HFF-Myc (cell line): Measurements from ENCODE around the gene LIMK1.

Experiments used
- DNase-seq: peaks from one replicate; pipeline ENCODE4 v3.0.0-alpha.2; 2011; ENCODE audit warnings: low read depth; ENCODE audit errors: extremely low read depth
- H3K4me3 ChIP-seq: replicated peaks from 2 replicates; pipeline ENCODE4 v1.5.1; 2011; ENCODE audit warnings: low read depth, mild to moderate bottlenecking, control low read depth, low read length
- TF ChIP-seq, protein P1 (sequence below): IDR thresholded peaks from 2 replicates; pipeline ENCODE4 v1.5.1; 2012; ENCODE audit warnings: mild to moderate bottlenecking, low read depth, low read length, control low read depth; ENCODE audit errors: missing control alignments

Gene LIMK1

DNA sequence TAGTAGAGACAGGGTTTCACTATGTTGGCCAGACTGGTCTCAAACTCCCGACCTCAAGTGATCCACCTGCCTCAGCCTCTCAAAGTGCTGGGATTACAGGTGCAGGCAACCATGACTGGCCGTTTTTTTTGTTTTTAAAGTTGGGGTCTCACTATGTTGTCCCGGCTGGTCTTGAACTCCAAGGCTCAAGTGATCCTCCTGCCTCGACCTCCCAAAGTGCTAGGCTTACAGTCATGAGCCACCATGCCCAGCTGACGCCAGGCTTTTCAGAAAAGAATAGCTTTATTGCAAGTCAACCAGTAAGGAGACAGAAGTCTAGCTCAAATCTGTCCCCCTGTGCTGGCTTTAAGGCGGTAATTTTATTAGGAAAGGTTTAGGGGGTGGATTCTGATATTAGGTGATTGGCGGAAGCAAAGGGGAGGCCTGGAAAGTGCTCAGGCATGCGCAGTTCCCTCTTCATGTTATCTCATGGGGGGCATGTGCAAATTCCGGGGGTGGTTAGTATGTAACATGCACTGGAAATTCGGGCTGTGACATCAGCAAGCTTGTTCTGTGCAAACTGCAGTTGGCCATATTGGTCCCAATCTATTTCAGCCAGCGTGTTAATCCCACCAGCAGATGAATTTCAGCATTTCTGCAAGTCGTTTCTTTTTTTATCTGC is 42.7 kb downstream of the LIMK1 start:
- TF ChIP-seq, protein P1, sequence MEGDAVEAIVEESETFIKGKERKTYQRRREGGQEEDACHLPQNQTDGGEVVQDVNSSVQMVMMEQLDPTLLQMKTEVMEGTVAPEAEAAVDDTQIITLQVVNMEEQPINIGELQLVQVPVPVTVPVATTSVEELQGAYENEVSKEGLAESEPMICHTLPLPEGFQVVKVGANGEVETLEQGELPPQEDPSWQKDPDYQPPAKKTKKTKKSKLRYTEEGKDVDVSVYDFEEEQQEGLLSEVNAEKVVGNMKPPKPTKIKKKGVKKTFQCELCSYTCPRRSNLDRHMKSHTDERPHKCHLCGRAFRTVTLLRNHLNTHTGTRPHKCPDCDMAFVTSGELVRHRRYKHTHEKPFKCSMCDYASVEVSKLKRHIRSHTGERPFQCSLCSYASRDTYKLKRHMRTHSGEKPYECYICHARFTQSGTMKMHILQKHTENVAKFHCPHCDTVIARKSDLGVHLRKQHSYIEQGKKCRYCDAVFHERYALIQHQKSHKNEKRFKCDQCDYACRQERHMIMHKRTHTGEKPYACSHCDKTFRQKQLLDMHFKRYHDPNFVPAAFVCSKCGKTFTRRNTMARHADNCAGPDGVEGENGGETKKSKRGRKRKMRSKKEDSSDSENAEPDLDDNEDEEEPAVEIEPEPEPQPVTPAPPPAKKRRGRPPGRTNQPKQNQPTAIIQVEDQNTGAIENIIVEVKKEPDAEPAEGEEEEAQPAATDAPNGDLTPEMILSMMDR: no peak
- H3K4me3 ChIP-seq: no peak overlapping the region
- DNase-seq: no peak

DNA sequence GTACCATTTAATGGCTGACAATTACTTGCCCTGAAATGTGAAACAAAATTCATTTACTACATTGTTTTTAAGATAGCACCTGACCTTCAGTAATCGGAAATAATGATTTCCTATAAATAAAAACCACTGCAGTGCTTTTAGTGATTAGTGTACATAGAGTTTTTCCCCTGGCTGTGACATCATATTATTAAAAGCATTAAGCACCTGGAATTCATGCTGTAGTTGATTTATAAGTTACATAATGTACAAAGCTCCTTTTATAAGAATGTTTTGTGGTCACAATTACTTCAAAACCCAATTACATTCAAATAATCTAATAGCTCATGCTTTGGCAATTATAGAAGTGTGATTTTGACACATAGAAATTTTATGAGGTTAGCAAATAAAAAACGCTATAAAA is 46.3 kb downstream of the LIMK1 start:
- TF ChIP-seq, protein P1: no peak
- no peak for DNase-seq
- no peak overlapping the region for H3K4me3 ChIP-seq

DNA sequence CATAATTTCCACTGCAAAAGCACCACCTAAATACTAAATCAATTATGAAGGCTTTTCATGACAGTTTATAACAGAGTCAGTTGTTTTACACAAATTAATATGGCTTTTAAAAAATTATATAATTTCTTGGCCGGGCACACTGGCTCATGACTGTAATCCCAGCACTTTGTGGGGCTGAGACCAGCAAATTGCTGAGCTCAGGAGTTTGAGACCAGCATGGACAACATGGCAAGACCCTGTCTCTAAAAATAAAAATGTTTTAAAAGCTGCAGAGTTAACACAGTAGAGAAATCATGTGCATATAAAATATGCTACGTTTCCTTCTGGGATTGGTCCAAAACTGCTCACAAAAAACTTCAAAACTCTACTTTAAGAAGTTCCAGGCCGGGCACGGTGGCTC is 46.9 kb downstream of the LIMK1 start:
- no peak overlapping the region for H3K4me3 ChIP-seq
- TF ChIP-seq, protein P1: no peak

DNA sequence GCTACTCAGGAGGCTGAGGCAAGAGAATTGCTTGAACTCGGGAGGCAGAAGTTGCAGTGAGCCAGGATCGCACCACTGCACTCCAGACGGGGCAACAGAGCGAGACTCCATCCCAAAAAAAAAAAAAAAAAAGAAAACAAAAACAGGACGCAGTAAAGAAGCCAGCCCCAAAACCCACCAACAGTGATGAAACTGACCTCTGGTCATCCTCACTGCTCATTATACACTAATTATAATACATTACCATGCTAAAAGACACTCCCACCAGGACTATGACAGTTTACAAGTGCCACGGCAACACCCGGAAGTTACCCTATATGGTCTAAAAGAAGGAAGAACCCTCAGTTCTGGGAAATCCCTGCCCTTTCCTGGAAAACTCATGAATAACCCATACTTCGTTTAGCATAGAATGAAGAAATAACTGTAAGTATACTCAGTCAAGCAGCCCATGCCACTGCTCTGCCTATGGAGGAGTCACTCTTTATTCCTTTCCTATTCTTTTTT is 50.6 kb downstream of the LIMK1 start:
- TF ChIP-seq, protein P1: no peak
- no peak overlapping the region for H3K4me3 ChIP-seq
- DNase-seq: no peak

More for the DNA sequence above, 46.9 kb downstream of the LIMK1 start:
- DNase-seq: no peak

DNA sequence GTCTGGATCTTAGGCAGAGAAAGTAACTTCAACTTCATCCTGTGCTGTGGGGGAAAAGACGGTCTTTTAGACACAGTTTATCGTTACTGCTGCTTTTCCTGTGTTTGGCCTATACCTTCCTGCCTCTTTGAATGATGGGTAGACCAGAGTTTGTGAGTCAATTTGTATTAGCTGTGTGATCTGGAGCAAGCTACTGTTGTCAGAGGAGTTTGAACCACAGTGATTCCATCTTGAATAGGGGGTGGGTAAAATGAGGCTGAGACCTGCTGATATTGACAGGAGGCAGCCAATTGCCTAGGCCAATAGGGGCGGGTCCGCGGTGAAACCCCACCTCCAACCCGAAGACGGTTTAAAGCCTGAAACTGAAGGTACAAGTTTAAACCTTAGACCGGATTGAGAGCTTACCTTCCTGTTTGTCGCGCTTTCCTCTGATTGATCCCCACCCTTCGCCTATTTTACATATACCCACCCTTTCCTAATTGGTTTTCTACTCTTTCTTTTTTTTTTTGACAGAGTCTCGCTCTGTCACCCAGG is 54.8 kb downstream of the LIMK1 start:
- TF ChIP-seq, protein P1: no peak
- H3K4me3 ChIP-seq: no peak overlapping the region
- no peak for DNase-seq

DNA sequence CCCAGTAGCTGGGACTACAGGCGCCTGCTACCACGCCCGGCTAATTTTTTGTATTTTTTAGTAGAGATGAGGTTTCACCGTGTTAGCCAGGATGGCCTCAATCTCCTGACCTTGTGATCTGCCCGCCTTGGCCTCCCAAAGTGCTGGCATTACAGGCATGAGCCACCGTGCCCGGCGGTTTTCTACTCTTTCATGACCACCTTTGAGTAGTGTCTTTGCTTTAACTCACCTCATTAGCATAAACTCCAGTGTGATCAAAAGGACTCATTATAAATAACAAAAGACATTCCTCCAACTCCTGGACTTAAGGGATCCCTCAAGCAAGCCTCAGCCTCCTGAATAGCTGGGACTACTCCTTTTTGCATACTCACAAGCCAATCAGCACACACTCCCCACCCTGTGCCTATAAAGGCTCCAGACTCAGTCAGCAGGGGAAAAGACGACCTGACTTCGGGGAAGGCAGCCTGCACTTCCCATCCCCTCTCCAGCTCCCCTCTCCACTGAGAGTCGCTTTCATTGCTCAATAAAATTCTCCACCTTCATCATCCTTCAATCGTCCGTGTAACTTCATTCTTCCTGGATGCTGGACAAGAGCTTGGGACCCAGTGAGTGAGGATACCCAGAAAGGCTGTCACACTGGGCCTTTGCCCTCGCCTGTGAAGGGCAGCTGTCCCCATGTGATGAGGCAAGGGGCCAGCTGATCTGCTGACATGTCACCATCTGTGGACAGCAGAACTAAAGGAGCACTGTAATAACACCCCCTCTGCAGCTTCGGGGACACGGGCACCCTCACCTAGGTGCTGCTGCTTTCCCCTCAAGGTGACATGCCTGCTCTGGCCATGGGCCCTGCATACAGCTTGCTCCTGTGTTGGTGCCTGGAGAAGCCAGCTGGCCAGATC is 55.6 kb downstream of the LIMK1 start:
- TF ChIP-seq, protein P1: no peak
- no peak for DNase-seq
- H3K4me3 ChIP-seq: no peak overlapping the region
